IPS-11a (cell line): Measurements from ENCODE around the gene ABLIM2.

Experiments used
- H3K4me3 ChIP-seq: one replicate; pipeline ENCODE4 v1.5.1; 2013; ENCODE audit warnings: low read depth, low read length, control low read depth

The ABLIM2 gene

DNA sequence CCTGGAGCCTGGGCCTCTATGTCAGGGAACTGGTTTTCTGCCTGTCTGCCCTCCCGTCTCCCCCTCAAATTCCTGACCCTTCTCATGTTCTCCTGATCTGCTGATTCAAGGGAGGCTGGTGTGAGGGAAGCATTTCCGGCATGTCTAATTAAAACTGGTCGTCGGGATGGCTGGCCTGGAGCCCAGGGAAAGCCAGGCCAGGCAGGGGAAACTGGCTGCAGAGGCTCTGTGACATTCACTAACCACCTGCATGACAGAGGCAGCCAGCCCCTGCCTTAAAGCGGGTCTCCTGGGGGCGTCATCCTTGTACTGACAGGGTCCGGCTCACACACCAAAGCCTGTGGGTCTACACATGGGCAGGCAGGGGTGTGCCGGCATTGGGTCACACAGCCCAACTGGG is 35.2 kb downstream of the ABLIM2 start:
- no peak overlapping the region for H3K4me3 ChIP-seq

DNA sequence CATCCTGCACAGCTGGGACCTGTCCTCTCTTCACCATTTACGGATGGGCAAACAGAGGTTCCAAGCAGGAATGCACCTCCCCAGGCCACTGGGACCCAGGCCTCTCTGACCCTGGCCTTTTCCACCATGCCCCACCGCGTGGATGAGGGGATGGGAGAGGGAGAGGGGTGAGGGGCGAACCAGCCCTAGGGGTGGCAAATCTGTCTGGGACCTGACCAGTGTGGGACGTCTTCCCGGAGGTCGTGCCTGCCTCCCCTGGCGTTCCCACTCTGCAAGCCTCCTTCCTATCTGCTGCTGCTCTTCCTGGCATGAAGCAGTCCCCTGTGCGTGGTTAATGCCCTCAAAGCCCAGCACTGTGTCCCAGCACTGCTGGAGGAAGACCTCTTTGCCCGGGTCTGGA is 35.9 kb downstream of the ABLIM2 start:
- no peak overlapping the region for H3K4me3 ChIP-seq

DNA sequence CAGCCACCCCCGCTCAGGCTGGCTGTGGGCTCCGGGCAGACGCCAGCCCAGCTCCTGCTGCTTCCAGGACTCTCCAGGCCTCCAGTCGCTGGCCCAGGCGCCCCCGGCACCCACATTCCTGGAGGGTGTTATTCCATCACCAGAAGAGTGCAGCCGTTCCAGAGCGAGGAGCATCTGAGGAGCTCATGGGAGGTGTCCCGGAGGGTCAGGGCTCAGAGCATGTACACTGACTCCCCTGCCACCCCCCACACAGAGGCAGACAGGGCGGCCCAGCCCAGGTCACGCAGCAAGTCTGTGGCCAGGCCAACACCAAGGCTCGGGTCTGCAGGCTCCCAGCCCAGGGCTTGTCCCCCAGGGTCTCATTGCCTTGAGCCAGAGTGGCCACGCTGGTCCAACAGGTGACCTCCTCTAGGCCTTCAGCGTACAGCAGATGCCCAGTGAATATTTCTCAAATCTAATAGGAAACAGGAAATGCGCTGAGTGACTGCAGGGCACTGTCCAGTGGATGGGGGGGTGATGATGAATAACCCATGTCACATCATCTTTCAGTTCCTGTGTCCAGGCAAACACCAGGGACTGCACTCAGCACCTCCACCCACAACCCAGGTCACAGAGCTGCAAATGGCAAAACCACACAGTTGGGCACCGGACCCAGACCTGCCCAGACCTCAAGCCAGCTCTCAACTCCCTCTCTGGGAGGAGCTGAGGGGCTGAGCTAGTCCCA is 37.2 kb downstream of the ABLIM2 start:
- no peak overlapping the region for H3K4me3 ChIP-seq

DNA sequence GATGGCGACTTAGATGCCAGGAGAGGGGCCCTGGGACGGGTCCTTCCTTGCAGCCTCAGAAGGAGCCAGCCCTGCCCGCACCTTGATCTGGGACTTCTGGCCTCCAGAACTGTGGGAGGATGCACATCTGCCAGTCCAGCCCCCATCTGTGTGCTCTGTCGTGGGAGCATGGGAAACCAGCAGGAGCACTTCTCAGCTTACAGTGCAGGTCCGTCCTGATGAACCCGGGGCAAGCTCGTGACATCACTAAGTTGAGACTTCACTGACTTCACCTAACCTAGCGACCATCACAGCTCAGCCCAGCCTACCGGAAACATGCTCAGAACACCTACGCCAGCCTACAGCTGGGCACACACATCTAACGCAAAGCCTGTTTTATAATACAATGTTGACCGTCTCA is 38.1 kb downstream of the ABLIM2 start:
- no peak overlapping the region for H3K4me3 ChIP-seq

DNA sequence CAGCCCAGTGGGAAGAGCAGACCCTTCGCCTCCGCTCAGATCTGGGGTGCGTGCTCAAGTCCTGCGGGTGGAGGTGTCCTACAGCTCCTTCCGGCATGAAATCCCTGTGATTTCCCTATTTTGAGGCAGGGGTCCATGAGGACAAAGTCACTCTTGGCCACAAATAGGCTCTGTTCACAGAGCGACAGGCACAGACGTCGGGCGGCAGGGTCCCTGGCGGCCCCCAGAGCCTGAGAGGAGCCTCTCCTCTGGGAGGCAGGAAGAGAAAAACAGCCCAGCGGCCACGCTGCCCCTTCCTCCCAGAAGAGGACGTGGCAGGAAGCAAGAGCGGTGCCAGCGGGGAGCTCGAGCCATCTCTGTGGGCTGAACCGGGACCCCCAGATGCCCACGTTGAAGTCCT is 38.7 kb downstream of the ABLIM2 start:
- no peak overlapping the region for H3K4me3 ChIP-seq

DNA sequence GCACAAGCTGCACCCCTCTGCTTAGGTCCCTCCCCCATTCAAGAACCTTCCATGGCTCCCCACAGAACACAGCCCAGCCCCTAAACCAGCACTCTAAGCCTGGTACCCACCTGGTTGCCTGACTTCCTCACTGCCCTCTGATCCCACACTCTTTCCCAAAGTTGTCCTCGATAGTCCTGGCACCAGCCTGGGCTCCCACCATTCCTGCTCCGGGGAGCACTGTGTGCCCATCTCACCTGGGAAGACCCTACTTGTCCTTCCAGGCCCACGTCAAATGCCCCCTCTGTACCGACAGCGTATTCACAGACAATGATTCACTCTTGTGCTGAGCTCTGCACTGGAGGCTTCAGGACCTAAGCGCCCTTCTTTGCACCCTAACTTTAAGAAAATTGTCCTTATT is 40.1 kb downstream of the ABLIM2 start:
- H3K4me3 ChIP-seq = no peak overlapping the region

DNA sequence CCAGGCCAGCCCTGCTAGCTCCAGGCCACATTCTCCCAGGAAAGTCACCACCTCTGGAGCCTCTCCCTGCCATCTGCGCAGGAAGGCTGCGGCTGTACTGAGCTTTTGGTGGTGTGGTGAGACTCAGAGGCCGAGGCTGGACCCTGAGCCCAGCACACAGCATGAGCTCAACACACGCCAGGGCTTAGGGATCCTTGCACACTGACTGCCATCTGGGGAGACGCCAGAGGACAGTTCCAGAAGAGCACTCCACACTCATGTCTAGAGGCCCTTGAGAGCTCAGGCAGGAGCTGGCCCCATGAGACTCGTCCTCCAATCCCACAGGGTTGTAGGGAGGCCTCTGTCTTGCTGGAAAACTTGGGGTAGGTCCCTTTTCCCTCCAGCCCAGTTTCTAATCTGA is 40.6 kb downstream of the ABLIM2 start:
- H3K4me3 ChIP-seq = no peak overlapping the region

DNA sequence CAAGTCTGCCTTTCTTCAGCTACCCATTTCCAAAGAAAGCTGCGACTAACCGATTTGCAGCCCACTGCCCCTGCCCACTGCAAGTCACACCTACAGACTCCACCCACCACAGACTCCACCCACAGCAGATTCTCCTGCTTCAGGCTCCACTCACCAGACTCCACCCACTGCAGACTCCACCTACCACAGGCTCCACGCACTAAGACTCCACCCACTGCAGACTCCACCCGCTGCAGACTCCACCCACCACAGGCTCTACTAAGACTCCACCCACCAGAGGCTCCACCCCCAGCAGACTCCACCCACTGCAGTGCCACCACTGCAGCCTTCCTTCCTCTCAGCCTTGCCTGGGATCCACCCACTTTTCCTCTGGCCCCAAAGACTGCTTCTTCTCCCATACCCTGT is 41.3 kb downstream of the ABLIM2 start:
- no peak overlapping the region for H3K4me3 ChIP-seq

DNA sequence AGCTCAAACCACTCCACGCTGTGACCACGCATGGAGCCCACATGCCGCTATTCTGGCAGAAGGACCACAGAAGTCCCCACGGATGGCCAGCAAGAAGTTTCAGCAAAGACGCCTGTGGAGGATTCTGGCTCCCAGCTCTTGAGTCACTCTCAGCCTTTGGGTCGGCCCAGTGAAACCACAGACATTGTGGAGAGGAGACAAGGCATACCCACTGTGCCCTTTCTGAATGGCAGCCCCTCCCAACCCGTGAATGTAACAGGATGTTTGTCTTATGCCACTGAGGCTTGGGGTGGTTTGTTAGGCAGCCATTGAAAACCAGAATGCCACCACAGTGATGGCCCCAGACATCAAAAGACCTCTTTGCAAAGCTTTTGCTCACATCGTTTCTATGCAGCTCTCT is 42.7 kb downstream of the ABLIM2 start:
- no peak overlapping the region for H3K4me3 ChIP-seq

DNA sequence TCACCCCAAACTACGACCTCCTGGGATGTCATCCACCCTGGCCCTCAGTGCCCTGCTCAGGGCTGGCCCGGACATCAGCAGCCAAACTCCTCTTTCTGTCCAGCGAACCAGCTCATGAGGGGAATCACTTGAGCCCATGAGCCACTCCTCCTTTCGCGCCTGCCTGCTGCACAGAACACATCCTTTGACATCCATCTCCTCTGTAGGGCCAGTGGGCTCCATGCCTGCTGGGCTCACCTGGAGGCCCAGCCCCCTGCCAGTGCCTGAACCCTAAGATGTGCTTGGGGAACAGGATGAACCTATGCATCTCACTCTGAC is 43.5 kb downstream of the ABLIM2 start:
- H3K4me3 ChIP-seq = no peak overlapping the region

DNA sequence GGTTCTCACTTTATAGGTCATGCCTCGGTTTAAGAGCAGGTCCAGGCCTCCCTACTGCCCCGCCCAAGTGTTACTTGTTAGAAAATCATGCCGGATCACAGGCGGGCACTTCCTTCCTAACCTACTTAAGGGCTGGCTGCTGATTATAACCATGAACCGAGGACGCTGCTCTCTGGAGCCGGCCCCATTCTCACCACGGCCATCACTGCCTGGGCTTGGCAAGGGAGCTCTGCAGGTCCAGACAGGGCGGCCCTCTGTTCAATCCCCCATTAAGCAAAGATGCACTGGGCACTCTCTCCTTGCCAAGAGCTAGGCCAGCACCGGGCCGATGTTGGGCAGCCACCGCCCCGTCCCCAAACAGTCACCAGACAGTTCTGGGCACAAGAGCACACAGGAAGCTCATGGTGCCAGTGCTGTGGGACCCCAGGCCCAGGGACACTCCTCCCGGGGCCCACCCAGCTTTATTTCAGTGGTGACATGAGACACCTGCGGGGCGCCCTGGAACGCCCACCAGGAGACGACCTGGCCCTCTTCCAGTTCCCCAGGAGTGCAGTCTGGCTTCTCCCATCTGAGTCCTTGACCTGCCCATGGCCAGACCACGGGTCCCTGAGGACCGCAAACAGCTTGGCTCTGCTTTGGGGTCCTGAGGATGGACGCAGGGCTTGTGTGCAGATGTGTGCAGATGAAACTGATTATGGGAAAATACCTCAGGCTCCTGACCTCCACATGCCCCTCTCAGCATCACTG is 44.0 kb downstream of the ABLIM2 start:
- no peak overlapping the region for H3K4me3 ChIP-seq

DNA sequence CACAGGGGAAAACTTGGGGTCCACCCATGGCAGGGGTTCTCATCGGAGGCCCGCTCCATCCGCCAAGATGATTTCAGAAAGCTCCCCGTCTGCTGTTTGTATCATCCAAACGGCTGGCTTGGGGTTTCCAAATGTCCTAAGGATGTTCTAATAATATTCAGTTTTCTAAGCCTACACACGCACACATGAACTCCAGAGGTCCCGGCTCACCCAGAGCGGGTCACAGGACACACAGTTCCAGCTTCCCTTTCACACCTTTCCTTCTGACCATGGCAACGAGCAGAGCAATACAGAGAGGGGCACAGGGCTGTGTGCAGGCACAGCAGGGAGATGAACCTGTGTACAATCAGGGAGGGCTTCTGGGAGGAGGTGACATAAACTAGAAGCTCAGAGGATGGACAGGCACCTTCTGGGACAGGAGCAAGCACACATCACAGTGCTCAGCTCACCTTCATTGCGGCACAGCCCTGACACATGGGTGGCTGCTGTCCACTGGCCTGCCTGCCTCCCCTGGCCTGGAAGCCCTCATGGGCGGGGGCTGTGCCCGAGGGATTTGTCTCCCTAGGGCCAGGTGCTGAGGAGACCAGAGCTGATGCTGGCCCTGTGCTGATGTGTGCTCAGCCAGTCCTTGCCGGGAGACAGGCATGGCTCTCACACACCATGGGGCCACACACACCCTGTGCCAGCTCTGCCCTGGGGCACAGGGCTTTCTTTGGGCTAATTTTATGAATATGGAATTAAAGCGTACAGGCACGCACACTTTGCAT is 44.8 kb downstream of the ABLIM2 start:
- H3K4me3 ChIP-seq = no peak overlapping the region

DNA sequence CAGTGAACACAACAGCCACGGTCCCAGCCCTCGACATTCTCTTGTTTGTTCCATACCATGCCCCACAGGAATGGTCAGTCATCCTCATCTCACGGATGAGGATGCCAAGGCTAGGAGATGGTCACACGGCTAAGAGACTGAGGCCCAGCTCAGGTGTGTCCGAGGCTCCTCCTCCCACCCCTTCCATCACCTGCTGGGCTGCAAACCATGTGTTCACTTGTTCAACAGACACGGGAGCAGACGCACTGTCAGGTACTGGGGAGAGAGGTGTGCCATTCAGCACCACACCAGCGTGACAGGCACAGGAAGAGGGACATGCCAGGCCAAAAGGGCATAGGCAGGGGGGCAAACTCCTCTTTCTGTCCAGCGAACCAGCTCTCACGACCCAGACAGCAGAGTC is 45.9 kb downstream of the ABLIM2 start:
- H3K4me3 ChIP-seq = no peak overlapping the region

DNA sequence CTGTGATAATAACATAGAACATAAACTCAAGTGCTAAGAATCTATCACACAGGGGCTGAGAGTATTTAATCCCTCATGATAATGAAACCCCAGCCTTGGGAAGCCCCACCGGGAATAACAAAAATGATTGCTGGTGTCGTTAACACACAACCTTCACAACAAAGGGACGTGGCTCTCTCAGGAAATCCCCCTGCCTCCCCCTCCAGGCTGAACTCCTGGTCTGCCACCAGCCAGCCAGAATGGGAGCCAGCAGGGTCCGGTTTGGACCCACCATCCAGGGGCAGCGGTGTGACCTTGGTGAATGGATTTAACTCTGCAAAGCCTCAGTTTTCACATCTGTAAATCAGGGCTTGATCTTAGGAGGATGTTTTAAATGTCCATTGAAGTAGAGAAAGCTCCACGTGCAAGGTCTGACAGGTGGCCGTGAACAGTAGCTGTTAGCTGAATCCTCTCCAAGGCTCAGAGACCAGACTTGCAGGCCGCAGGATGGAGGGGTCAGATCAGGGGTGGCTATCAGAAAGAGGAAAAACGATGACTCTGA is 46.5 kb downstream of the ABLIM2 start:
- no peak overlapping the region for H3K4me3 ChIP-seq

DNA sequence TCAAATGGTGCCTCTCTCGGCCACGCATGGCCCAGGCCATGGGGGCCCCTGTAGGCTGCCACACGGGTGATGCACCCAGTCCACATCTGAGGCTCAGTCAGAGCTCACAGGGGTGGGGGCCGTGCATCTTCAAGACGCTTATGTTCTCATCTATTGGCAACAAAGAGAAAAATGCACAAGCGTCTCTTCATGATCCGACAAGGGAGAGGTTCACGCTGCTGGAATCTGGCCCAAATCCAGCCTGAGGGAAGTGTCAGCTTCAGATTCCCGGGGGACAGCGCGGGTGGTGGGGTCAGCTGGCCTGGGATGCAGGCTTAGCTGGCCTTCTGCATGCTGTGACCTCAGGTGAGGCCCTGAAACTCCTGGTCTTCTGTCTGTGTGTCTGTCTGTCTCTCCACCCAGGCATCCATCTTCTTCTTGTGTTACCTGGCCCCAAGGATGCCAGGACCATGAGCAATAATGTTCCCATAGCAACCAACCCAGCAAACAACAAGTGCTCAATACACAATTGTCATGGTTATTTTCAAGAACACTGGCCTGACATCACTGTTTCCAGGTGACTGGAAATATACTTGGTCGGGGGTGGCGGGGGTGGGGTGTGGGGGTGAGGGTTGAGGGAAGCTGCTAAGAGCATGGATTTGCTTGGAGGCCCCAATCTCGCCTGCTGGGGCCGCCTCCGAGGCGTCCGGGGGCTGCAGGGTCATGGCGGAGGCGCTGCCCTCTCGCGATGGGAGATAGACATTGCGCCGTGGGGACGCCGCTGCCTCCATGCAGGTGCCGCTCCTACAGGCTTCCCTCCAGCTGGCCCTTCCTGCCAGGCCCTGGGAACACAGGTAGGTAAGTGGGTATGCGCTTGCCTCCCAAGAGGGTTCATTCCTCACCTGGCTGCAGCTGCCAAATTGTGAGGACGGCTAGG is 48.3 kb downstream of the ABLIM2 start:
- no peak overlapping the region for H3K4me3 ChIP-seq

DNA sequence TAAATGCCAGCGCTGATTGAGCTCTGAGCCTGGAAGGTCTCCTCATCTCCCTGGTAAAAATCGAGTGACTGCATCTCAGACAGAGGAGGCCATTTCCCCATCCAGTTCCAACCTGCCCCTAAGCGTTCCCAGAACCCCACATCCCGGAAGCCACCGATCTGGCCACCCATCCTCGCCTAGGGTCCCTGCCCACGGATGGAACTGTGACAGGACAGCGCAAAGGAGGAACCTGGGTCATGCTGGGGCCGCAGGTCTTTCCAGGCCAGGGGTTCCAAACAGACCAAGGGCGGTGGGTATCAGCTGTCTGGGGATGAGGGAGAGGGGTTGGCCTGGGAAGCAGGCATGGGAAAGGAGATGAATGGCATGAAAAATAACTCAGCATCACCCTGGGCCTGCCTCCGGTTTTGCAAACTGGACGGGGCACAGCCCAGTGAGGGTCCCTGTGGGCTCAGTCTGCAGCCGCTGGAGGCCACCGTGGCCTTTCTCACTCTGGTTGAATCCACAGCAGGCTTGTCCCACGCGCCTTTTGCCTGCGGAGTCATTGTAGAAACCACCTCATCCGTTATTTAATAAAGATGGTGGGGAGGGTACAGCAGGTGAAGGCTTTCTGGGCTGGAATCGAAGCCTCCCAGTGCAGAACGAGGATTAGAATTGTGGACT is 49.1 kb downstream of the ABLIM2 start:
- H3K4me3 ChIP-seq = no peak overlapping the region

DNA sequence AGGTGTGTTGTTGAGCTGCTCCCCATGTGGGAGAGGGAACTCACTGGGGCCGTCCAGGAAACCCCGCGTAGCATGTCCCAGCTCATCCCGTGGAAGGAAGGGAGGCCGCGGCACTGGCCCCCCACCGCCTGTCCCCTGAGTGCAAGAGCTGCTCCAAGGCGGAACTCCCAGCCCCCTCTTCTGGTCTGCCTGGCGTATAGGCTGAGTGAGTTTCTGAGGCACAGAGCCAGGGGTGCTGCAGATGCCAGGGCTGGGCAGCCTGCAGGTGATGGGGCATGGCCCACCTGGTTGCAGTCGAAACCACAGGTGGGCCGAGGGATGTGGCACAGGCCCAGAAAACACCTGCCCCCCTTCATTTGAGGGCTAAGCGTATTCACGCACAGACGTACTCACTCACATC is 49.6 kb downstream of the ABLIM2 start:
- H3K4me3 ChIP-seq = no peak overlapping the region

DNA sequence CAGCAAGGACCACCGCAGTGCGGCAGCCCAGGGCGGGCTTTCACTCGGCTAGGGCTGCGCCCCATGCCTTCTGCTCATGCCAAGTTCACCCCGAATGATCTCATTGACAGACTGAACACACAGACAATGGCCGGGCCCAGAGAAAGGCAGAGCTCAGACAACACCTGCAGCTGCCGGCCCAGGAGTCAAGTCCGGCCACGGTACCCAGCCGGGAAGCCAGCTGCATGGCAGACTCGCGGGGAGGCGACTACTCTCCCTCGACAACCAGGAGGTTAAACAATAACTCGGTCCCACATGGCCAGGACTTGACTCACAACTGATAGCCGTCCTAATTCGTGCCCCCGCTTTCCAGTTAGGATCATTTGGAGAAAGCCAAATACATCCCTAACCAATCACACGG is 50.4 kb downstream of the ABLIM2 start:
- H3K4me3 ChIP-seq = no peak overlapping the region

DNA sequence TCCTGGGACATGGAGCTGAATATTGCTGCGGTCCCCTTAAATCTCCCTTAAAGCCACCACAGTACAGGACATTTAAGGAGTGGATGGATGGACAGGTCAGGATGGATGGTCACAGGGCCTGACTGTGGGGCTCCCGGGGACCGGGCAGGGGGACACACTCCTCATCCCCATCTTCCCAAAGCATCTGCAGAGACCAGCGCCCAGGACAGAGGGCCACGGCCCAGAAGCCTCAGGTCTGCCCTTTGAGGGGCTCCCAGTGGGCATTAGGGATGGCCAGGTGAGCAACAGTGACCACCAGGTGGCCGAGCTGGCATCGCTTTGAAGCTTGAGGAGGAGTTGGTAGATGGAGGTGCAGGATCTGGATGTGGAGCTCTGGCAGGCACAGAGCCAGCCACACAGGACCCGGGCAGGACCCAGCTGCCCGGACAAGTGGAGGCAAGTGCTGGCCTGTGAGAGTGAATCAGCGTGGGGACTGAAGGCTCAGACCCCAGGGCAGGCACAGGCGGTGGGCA is 51.4 kb downstream of the ABLIM2 start:
- no peak overlapping the region for H3K4me3 ChIP-seq

DNA sequence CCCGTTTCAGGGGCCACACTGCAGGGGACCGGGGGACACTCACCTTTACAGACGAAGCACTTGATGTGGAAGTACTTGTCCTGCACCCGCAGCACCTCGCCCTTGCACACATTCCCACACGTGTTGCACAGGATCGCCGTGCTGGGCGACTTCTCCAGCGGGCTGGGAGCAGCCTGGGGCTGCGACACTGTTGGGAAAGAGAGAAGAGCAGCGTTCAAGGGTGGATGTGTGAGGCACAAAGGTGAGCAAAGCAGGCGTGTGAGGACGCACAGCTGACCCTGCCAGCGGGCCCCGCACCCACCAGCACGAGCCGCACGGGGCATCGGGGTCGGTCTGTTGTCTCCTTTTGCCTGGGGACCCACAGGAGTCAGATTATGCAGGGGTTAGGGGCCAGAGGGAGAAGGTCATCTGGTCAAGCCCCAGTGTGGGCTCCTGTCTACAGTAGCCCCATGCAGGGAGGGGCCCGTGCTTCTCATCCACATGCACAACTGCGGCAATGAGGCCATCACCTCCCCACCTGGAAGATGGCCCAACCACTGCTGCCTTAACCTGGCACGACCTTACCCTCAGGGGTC is 52.1 kb downstream of the ABLIM2 start:
- no peak overlapping the region for H3K4me3 ChIP-seq
